A673 (cell line): ENCODE results near the gene KANK3. TPM values are rescaled to one million over a fixed set of nuclear protein-coding genes. Genes with fewer than 3 reads are reported as not detected.
"Not testable (repeated sequence)": the region's sequence is repeated elsewhere in the genome, so short reads cannot be mapped to it uniquely, and the experiment has no call there.

Source experiments
- BruUV-seq: library from RNA; stranded (reverse); fragments of 400-500 nt; replicated peaks from 2 replicates; lab custom pipeline; 2021; lab: Mats Ljungman, UMichigan
- CTCF ChIA-PET: fragments of 300-600 bp; sonication (Branson Sonifier 250); formaldehyde crosslinking; loops from one replicate; lab custom pipeline; 2022; ENCODE audit warnings: antibody characterized with exemption; lab: Charles Lee
- POLR2A ChIA-PET: fragments of 300-600 bp; sonication (Branson Sonifier 250); formaldehyde crosslinking; loops from one replicate; lab custom pipeline; 2022; ENCODE audit warnings: antibody characterized with exemption; ENCODE audit not compliant: low non-redundant PET; lab: Charles Lee
- DNase-seq: peaks from one replicate; pipeline ENCODE4 v3.0.0-alpha.2; 2015; ENCODE audit warnings: low spot score
- H3K27ac ChIP-seq: fragments of 200-600 bp; sonication (generic); 2 replicates; pipeline ENCODE4 v1.5.1; 2016; ENCODE audit warnings: mixed run types, low read depth, mild to moderate bottlenecking, mixed read lengths, antibody characterized with exemption, low read length; ENCODE audit not compliant: poor library complexity, severe bottlenecking
- H3K27me3 ChIP-seq: fragments of 200-600 bp; sonication (generic); replicated peaks from 2 replicates; pipeline ENCODE4 v1.6.1; 2017; ENCODE audit warnings: mixed run types, low read depth, mild to moderate bottlenecking, mixed read lengths, antibody characterized with exemption, low read length; ENCODE audit not compliant: insufficient read depth, poor library complexity
- H3K36me3 ChIP-seq: fragments of 200-600 bp; sonication (generic); 2 replicates; pipeline ENCODE4 v1.6.1; 2016; ENCODE audit warnings: mixed run types, mild to moderate bottlenecking, mixed read lengths, antibody characterized with exemption, low read length; ENCODE audit not compliant: insufficient read depth, poor library complexity, severe bottlenecking
- H3K4me1 ChIP-seq: fragments of 200-600 bp; sonication (generic); 2 replicates; pipeline ENCODE4 v1.6.1; 2017; ENCODE audit warnings: mixed run types, mild to moderate bottlenecking, mixed read lengths, antibody characterized with exemption, low read length; ENCODE audit not compliant: insufficient read depth, poor library complexity, severe bottlenecking
- H3K4me3 ChIP-seq: fragments of 200-600 bp; sonication (generic); 2 replicates; pipeline ENCODE4 v1.5.1; 2016; ENCODE audit warnings: low read depth, mixed run types, mild to moderate bottlenecking, mixed read lengths, low read length; ENCODE audit not compliant: poor library complexity, severe bottlenecking
- H3K9me3 ChIP-seq: fragments of 200-600 bp; sonication (generic); 2 replicates; pipeline ENCODE4 v1.6.1; 2016; ENCODE audit warnings: mixed run types, low read depth, mild to moderate bottlenecking, mixed read lengths, antibody characterized with exemption, low read length; ENCODE audit not compliant: poor library complexity, severe bottlenecking
- CTCF ChIP-seq: fragments of 300-800, 200-600 bp; sonication (generic); conservative IDR thresholded peaks from 2 replicates; pipeline ENCODE4 v1.5.1; 2017; ENCODE audit warnings: low read depth, mild to moderate bottlenecking, antibody characterized with exemption, low read length, moderate library complexity, mixed read lengths
- EZH2 ChIP-seq: fragments of 200-600 bp; sonication (generic); IDR thresholded peaks from 2 replicates; pipeline ENCODE4 v1.6.1; 2017; ENCODE audit warnings: borderline replicate concordance, low read depth, mild to moderate bottlenecking, mixed read lengths, antibody characterized with exemption, low read length; ENCODE audit not compliant: poor library complexity, severe bottlenecking
- intact Hi-C: fragments of 100-400 bp; cut with micrococcal nuclease; formaldehyde crosslinking; loops from one replicate; pipeline ENCODE4 v1.10.0; 2022; ENCODE audit not compliant: unreplicated experiment
- total RNA-seq: library from RNA; stranded (reverse); gene quantifications from 2 replicates; pipeline ENCODE4 v1.2.3, GENCODE V29; 2021

KANK3 gene
- total RNA-seq, 1 experiment from 2014 or later, result 0.73 TPM

- BruUV-seq, result not testable (repeated sequence)
Measured at GRCh38 chr19:8379156-8379891, 36.3 kb upstream of the KANK3 start.

GRCh38 chr19:8377598-8377997 lies 34.5 kb upstream of the KANK3 start:
- ChIA-PET POLR2A (no interaction called here), CTCF (no interaction called here)
- no peak for TF ChIP-seq CTCF
- TF ChIP-seq EZH2, result no peak
- intact Hi-C loops, result no loop called here
- Histone ChIP-seq H3K9me3 (no peaks in the 10 kb centered on the region), H3K36me3 (no peaks in the 10 kb centered on the region), H3K27me3 (no peaks in the 10 kb centered on the region), H3K4me3 (no peak overlapping the region), H3K27ac (no peak overlapping the region), H3K4me1 (no peaks in the 10 kb centered on the region)
- no TSS peak for BruUV-seq
- DNase-seq, result no peak

More at GRCh38 chr19:8379156-8379891, 36.3 kb upstream of the KANK3 start:
- H3K27ac ChIP-seq, intact Hi-C loops, DNase-seq, CTCF ChIA-PET, POLR2A ChIA-PET, H3K27me3 ChIP-seq, H3K4me1 ChIP-seq, H3K36me3 ChIP-seq, H3K9me3 ChIP-seq, H3K4me3 ChIP-seq: not testable (repeated sequence)

GRCh38 chr19:8376373-8376974 lies 33.4 kb upstream of the KANK3 start:
- not testable (repeated sequence) for H3K36me3 ChIP-seq
- POLR2A ChIA-PET, result interaction anchor here (0.6 kb wide), 1 partner anchor 118 kb away, joined by 3 read pairs; no protein-coding TSS in a partner anchor

GRCh38 chr19:8375766-8376165 lies 32.7 kb upstream of the KANK3 start:
- BruUV-seq, DNase-seq, H3K27ac ChIP-seq, H3K4me3 ChIP-seq, H3K27me3 ChIP-seq, H3K4me1 ChIP-seq, intact Hi-C loops, H3K36me3 ChIP-seq, CTCF ChIA-PET, H3K9me3 ChIP-seq: not testable (repeated sequence)
- POLR2A ChIA-PET, result interaction anchor here (0.6 kb wide), 1 partner anchor 118 kb away, joined by 3 read pairs; no protein-coding TSS in a partner anchor

More at GRCh38 chr19:8376373-8376974, 33.4 kb upstream of the KANK3 start:
- DNase-seq, H3K4me1 ChIP-seq, intact Hi-C loops, H3K27ac ChIP-seq, H3K9me3 ChIP-seq, CTCF ChIA-PET, BruUV-seq, H3K27me3 ChIP-seq, H3K4me3 ChIP-seq: not testable (repeated sequence)
